Retinal pigment epithelial cell (primary cell): ENCODE measurements around the gene CFAP70.

ENCODE experiments used
- DNase-seq: peaks from one replicate; pipeline ENCODE4 v3.0.0-alpha.2; 2010; ENCODE audit warnings: low read depth
- H3K4me3 ChIP-seq: 2 replicates; pipeline ENCODE4 v1.5.1; 2011; ENCODE audit warnings: mild to moderate bottlenecking, low read length, control low read depth, moderate library complexity
- TF ChIP-seq, protein P1 (sequence below): conservative IDR thresholded peaks from 2 replicates; pipeline ENCODE4 v1.5.1; 2011; ENCODE audit warnings: low read depth, low read length, control low read depth, inconsistent platforms

CFAP70 gene

DNA sequence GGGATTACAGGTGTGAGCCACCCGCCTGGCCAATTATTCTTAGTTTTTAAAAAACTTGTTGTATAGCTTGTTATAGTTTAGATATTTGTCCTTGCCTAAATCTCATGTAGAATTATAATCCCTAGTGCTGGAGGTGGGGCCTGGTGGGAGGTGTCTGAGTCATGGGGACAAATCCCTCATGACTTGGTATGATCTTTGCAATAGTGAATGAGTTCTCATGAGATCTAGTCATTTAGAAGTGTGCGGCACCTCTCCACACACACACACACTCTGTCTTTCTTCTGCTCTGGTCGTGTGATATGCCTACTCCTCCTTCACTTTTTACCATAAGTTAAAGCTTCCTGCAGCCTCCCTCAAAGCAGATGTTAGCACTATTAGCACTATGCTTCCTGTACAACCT, 153.6 kb downstream of the CFAP70 start:
- no peak for DNase-seq
- TF ChIP-seq, protein P1, sequence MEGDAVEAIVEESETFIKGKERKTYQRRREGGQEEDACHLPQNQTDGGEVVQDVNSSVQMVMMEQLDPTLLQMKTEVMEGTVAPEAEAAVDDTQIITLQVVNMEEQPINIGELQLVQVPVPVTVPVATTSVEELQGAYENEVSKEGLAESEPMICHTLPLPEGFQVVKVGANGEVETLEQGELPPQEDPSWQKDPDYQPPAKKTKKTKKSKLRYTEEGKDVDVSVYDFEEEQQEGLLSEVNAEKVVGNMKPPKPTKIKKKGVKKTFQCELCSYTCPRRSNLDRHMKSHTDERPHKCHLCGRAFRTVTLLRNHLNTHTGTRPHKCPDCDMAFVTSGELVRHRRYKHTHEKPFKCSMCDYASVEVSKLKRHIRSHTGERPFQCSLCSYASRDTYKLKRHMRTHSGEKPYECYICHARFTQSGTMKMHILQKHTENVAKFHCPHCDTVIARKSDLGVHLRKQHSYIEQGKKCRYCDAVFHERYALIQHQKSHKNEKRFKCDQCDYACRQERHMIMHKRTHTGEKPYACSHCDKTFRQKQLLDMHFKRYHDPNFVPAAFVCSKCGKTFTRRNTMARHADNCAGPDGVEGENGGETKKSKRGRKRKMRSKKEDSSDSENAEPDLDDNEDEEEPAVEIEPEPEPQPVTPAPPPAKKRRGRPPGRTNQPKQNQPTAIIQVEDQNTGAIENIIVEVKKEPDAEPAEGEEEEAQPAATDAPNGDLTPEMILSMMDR: no peak
- no peak overlapping the region for H3K4me3 ChIP-seq
